Stimulated activated CD8-positive, alpha-beta memory T cell treated with anti-CD3 and anti-CD28 coated beads, Interleukin-7, amount 100 ng/mL, for 48 hours (primary cell): ENCODE results near the gene REEP1.
"Not testable (repeated sequence)": the region's sequence is repeated elsewhere in the genome, so short reads cannot be mapped to it uniquely, and the experiment has no call there.

Experiments used
- DNase-seq, 2 donors: peaks; one replicate each; pipeline ENCODE4 v3.0.0-alpha.2; 2020; ENCODE audit warnings: low read depth in 1 of 2; ENCODE audit errors: extremely low read depth in 1 of 2

Gene REEP1

DNA sequence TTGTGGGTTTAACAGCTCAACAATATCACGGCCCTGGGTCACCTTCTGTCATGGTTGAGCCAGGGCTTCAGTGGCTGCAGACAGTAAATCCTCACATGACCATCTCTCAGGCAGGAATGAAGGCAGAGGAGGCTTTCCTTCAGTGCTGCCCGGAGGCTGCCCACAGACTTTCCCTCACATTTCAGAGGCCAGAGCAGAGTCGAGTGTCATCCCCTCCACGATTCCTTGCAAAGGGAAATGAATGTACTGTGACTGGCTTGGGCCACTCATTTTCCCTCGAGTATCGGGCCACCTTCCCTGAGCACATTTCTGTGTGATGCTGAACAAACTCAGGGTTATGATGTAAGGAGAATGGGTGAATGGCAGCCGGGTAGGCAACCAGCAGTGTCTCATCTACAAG, 10.0 kb upstream of the REEP1 start:
- DNase-seq = no peak

DNA sequence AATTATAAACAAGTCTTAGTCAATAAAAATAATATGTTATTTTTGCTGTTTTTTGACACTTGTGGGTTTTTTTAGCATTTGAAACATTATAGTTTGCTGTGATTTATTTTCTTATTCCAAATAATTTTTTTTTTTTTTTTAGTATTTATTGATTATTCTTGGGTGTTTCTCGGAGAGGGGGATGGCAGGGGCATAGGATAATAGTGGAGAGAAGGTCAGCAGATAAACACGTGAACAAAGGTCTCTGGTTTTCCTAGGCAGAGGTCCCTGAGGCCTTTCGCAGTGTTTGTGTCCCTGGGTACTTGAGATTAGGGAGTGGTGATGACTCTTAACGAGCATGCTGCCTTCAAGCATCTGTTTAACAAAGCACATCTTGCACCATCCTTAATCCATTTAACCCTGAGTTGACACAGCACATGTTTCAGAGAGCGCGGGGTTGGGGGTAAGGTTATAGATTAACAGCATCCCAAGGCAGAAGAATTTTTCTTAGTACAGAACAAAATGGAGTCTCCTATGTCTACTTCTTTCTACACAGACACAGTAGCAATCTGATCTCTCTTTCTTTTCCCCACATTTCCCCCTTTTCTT, 8.5 kb upstream of the REEP1 start:
- not testable (repeated sequence) for DNase-seq

DNA sequence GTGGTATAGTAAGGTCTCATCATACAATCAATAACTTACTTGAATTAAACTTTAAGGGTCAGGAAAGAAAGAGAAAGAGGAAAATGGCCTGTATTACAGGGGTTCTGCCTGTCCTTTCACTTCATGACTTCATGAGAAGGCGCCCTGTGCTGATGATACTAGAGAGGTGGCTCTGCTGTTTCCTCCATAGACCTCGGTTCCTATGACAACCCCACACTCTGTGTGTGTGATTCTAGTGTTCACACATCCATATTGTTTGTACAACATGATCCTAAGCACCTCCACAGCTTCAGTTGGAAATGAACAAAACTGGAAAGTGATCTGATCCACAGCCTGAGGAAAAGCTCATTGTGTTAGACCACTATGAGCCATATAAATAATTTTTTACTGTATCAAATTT, 7.0 kb upstream of the REEP1 start:
- no peak for DNase-seq

DNA sequence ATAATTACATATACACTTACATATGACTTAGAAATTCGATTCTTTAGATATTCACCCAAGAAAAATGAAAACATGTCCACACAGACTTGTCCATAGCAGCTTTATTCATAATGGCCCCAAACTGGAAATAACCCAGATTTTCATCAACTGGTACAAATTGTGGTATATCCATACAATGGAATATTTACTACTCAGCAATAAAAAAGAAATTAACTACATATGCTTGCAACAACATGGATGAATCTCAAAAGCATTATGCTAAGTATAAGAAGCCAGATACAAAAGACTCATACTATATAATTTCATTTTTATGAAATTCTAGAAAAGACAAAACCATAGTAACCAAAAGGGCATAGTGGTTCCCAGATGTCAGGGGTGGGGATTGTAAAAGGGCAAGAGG, 5.1 kb upstream of the REEP1 start:
- no peak for DNase-seq

DNA sequence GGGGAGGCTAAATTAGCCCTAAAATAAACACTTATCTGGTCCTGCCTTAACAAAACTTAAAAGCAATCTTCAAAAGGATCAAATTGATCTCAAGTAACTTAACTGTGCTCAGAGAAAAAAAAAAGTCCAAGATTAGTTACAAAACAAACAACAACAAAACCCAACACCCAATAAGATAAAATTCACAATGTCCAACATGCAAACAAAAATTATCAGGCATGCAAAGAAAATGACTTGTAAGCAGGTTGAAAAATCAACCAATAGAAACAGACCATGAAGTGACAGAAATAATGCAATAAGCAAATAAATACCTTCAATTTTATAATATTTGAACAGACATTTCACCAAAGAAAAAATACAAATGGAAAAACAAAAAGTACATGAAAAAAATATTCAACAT, 4.0 kb upstream of the REEP1 start:
- no peak for DNase-seq

DNA sequence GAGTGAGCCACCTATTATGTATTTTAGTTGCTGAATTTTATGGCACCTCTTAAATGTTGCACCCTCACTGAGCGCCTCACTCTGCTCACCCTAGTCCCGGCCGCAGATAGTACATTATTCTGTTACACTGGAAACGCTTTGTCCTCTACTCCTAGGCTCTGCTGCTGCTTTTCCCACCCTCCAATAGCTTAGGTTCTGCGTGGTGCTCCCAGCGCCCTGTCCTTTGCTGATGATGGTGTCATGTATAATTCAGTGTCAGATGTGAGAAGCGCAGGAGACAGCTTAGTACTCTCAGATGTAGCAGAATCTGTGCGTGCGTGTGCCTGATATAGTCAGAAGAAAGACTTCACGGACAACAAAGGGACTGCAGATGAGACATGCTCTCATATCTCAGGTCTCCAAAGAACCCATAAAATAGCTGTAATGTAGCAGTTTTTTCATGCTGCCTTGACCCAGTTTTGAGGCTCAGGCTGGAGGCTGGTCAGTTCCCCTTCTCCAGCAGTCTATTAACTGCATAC, 1.4 kb upstream of the REEP1 start:
- DNase-seq = no peak

DNA sequence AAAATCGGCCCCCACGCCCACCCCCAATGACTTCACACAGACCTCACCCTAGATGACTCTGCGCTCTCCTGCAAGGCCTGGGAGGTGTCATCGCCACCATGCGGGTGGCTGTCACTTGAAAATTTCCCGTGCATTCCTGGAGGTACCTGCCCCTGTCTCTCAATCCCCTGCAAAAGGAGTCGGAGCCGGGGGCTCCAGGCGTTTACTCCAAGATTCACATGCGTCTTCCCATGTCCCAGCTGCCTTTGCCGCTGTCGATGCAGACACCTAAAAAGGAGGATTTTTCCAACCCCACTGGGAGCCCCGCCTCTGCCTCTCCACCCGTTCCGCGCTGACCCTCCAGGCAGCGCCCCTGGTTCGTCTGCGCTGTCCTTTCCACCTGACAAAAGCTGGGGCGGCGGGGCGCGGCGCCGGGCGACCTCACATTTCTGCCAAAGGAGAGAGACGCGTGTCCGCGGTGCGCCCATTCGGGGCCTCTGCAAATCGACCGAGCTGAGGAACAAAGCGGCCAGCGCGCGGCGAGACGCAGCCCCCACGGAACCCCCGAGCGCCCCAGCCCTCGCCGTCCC, 667 bp downstream of the REEP1 start:
- no peak for DNase-seq

DNA sequence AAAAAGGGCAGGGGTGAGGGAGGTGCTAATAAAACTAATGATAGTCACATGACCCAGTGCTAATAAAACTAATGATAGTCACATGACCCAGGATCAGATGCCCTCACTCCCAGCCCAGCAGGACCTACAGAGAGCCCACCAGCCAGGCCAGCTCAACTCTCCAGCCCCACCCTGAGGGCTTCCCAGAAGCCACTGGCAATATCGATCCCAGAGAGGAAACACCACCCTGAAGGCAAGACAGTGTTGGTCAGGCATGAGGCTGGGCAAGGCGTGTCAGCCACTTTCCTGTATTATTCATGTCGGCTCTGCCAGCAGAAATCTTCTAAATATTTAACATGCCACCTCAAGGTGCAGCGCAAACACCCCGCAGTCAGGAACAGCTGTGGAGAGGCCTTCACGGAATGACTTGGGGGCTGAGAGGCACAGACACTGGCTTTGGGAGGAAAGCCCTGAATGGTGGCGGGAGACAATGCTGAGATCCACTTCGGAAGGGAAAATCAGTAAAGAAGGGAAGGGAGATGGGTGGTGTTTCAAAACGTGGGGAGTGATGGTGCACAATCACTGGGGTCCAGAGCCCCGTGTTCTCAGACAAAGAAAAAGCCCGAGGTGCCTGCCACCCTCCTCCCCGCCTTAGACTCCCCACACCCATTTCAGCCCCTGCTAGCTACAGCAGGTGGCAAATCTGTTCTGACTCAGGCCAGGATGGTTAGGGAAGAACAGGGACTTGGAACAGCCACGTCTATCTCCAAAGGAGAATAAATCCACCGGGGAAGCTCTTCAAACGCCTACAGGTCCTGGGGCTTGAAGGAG, 1.4 kb downstream of the REEP1 start:
- DNase-seq = no peak

DNA sequence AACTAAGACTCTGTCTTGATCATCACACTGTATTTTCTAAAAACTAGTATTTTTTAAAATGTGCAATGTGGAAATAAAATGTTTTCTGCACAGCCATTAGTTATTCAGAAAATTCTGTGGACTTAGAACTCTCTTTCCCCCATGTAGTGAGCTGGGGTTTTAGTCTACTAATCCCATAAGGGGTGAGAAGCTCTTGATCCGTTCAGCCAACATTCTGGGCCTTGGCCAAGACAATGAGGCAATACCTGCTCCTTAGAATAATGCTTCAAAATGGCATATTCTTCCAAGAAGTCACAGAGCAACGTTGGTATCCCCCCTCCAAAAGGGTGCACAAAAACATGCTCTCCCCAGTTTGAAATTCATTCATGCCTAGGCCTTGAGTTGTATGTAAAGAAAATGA, 4.0 kb downstream of the REEP1 start:
- no peak for DNase-seq

DNA sequence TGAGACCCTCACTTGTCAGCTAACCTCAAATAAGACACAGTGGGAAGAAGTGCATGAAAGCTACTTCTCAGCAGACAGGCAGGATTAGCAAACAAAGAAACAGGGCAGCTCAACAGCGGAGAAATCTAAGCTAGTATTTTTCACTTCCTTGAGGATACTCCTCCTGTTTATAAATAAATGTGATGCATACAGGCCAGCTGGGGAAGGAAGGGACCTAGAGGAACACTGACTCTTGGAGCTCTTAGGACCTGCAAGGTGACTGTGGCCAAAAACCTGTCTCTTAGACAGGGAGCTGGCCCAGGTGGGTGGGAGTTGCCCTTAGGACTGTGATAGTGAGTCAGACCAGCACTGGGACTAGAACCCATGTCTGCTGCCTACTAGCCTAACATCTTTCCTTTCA, 4.8 kb downstream of the REEP1 start:
- DNase-seq = no peak

DNA sequence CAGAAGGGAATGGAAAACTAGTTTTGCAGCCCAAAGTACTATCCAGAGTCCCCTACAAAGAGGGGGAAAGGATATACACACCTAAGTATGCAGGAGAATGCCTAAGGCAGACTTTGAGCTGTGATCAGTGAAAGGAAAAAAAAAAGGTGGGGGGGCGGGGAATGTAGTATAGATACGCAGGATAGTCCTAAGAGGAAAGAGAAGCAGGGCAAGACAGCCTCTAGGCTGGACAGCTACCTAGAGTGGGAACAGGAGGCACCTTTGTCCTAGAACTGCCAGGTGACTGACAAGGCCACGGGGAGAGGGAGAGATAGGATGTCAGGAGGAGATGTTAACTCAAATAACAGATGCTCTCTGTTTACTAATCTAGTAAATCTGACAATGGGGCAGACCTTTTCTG, 6.0 kb downstream of the REEP1 start:
- no peak for DNase-seq

DNA sequence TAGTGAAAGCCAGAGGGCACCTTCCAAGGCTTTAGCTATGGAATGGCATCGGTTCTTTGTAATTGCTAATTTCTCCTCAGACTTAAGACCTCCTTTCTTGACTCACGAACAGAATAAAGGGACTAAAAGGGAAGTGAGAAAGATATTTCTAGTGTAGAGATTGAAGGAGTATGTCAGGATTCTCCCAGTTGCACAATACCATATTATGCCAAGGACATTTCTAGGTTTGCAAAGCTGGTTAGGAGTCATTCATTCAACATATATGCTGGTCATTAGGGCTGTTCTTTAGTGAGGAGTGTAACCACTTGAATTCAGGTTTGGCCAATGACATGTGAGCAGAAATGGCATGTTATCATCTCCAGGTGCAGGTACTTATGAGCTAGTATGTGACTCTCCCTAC, 7.4 kb downstream of the REEP1 start:
- no peak for DNase-seq

DNA sequence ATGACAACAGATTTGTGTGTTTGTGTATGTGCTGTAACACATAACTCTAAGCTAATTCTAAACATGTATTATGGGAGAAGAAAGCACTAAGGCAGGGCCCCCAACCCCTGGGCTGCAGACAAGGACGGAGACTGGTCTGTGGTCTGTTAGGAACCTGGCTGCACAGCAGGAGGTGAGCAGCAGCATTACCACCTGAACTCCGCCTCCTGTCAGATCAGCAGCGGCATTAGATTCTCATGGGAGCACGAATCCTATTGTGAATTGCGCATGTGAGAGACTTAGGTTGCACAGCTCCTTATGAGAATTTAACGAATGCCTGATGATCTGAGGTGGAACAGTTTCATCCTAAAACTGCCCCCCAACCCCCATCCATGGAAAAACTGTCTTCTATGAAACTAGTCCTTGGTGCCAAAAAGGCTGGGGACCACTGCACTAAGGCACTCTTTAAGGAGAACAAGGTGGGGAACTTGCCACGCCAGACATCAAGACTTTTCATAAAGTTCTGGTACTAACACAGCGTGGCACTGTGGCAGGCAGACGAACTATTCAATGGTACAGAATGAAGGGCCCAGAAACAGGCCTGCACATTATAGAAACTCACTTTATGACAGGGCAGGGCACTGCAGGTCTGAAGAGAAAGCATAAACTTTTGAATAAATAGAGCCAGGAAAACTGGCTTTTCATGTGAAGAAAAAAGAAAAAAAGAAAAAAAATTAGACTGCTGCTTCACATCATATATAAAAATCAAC, 14.0 kb downstream of the REEP1 start:
- DNase-seq = no peak

DNA sequence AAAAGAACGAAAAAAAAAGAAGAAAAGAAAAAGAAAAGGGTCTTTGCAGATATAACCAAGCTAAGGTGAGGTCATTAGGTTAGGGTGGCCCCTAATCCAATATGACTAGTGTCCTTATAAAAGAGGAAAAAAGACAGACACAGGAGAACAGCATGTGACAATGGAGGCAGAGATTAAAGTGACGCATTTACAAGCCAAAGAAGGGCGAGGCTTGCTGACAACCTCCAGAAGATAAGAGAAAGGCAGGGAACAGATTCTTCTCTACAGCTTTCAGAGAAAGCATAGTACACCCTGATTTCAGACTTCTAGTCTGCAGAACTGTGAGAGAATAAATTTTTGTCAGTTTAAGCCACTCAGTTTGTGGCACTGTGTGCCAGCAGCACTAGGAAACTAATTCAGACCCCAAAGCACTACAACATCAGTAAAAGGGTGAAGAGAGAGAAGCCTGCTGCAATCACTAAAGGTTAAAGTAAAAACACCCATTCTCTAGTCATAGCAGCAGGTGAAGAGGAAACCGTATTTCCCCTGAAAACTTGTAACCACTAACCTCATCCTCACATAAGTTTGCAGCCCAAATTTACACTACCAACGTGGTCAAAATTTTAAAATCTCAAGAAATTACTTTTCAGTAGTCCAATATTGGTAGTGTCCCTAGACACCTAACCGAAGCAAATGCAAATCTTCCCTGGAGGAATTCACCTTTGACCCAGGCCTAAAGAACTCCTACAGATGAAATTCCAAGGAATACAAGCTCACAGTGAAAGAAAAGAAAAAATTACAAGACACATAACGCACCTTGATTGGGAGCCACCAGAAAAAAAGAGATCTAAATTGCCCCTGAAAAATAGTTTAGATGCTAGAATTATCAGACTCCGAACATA, 17.5 kb downstream of the REEP1 start:
- no peak for DNase-seq

DNA sequence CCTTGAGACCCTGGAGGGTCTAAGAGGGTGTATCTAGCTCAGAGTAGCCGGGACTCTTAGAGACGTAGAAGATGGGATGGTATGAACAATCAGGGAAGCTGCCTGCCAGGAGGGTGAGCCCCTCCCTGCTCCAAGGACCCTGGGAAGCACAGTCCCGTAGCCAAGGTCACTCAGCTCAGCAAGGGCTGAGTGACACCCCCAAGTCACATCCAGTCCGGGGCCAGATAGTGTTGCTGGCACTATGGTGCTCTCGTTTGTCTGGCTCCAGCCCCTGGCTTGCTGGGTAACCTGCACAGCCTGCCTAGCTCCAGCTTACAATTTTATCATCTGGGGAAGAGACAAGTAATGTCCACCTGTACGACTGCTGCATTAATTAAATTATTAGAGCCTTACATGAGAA, 22.3 kb downstream of the REEP1 start:
- no peak for DNase-seq

DNA sequence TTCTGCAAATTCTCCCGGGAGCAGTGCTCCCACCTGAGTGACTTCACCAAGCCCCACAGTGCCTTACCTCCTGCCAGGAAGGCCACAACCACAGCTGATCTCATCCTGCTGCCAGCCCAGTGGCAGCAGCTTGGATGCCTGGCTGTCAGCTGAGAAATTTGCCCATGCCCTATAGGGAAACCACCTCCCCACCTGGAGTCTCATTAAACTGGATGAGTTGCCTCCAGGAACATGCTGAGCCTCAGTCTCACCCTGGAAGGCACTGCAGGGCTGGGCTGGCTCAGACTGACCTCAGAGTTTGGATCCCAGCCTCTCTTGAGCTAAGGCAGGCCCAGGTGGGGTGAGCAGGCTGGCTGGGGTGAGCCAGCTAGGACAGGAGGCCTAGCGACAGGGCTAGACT, 23.3 kb downstream of the REEP1 start:
- no peak for DNase-seq

DNA sequence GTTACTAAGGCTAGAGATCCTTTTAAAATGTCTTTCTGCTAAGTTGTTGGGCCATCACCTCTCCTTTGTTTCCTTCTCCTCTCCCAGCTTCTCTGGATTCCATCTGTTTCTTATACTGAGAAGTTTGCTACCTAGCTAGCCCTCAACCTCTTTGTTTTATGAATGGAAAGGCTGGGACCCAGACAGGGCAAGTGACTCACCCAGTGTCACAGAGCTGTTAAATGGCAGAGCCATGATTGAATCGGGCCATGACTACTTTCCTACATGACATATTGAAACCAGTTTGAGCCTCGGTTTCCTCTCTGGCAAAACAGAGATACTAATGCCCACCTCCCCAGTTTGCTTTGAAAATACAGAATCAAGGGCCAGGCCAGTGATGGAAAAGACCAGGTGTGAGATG, 24.1 kb downstream of the REEP1 start:
- no peak for DNase-seq

DNA sequence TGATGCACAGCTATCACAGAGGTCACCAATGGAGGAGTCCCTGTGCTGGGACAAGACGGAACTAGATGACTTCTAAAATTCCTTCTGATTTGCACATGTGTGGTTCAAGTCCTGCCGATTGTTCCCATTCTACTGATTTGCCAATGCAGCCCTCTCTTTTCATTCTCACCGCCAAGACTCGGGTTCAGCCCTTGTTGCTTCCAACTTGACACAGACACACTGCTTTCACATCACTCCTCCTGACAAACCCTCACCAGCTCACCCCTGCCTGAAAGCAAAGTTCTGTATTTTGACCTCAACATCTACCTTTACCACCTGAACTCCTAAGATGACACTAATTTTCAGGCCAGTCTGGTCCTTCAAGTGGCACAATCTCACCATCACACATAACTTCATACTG, 25.5 kb downstream of the REEP1 start:
- no peak for DNase-seq

DNA sequence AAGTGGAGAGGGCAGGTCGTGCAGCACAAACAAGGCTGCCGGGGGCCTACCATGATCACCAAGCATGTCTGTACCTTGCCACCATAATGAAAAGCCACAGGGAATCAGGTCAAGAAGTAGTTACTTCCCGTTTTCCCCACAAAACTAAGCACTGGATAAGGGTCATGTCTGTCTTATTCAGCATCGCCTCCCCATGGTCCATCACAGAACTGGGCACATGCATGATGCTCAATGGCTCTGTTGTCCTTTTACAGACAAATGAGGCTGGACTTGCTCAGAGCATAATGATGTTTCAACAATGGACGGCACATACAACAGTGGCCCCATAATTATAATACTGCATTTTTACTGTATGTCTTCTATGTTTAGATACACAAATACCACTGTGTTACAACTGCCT, 27.5 kb downstream of the REEP1 start:
- DNase-seq = no peak

DNA sequence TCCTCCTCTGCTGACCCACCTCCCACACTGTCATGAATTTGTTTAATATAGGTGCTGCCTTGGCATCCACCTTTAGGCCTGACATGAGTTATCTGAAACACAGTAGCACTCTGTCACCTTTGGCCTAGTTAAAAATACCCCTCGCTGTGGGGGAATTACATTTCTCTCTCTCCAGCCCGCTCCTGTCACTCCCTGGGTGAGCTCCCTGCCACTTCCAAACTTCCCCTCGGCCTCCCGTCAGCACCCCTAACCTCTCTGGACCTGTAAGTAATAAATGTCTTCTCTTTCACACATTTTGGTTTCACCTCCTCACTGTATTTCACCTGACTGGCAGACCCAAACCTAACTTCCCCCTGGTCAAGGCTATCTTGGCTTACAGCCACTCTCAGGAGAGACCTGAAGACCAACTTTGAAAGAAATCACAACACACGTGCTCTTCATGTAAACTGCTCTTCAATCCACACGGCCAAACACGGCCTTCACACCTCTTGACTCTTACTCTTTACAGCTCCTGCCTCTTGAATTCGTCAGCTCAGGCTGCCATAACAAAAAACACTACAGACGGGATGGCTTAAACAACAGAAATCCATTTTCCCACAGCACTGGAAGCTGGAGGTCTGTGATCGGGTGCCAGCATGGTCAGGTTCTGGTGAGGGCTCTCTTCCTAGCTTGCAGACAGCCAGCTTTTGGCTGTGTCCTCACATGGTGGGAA, 28.3 kb downstream of the REEP1 start:
- no peak for DNase-seq
